ENCODE data around the gene GOLGA6A.

GOLGA6A gene

GRCh38 chr15:74040109-74040850 is 42.1 kb downstream of the GOLGA6A start:
- Histone ChIP-seq H3K36me3 (ENCODE audit: low read depth) (0 out of 2 replicates have a peak, but pooled peaks cover 4% of the 10 kb centered on the region), H3K4me1 (ENCODE audit: insufficient read depth, poor library complexity, severe bottlenecking) (no peaks in the 10 kb centered on the region), H3K4me3 (ENCODE audit: severe bottlenecking) (no peak overlapping the region), H3K27me3 (ENCODE audit: insufficient read depth, poor library complexity, severe bottlenecking) (no peaks in the 10 kb centered on the region), H3K27ac (ENCODE audit: poor library complexity, severe bottlenecking) (no peak overlapping the region), H3K9me3 (ENCODE audit: severe bottlenecking) (no peaks in the 10 kb centered on the region)
- TF ChIP-seq CTCF (IDR thresholded peaks at IDR 0.05; ENCODE audit: poor library complexity, severe bottlenecking), result no peak
- no peak for ATAC-seq (ENCODE audit: low read depth)
- no peak for DNase-seq (ENCODE audit: low spot score)

DNA sequence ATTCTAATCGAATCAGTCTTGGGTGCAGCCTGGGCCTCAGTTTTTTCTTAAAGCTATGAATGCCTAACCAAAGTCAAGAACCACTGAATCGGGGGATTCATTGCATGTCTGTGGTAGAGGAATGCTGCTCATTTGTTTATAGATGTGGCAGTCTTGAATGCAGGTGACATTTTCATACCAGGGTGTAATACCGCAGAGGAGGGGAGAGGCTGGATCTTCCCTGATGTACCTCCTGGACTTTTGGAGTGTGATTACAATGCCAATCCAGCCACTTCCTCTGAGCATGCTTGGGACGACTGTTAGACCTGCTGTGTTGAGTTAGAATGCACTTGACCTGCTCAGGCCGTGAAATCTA is 42.7 kb downstream of the GOLGA6A start:
- no peaks in the 10 kb centered on the region for H3K4me1 ChIP-seq (ENCODE audit: insufficient read depth, poor library complexity, severe bottlenecking)
- DNase-seq (ENCODE audit: low spot score) (no peak), ATAC-seq (ENCODE audit: low read depth) (no peak)
- TF ChIP-seq CTCF (IDR thresholded peaks at IDR 0.05; ENCODE audit: poor library complexity, severe bottlenecking), result no peak
- no peaks in the 10 kb centered on the region for H3K27me3 ChIP-seq (ENCODE audit: insufficient read depth, poor library complexity, severe bottlenecking)
- H3K27ac ChIP-seq (ENCODE audit: poor library complexity, severe bottlenecking), result no peak overlapping the region
- peaks cover 5% of the 10 kb centered on the region for H3K36me3 ChIP-seq (ENCODE audit: low read depth)
- H3K4me3 ChIP-seq (ENCODE audit: severe bottlenecking), result no peak overlapping the region
- H3K9me3 ChIP-seq (ENCODE audit: severe bottlenecking), result no peaks in the 10 kb centered on the region

GRCh38 chr15:74038707-74039655 is 43.4 kb downstream of the GOLGA6A start:
- no peak for DNase-seq (ENCODE audit: low spot score)
- Histone ChIP-seq H3K36me3 (ENCODE audit: low read depth) (peaks cover 12% of the 10 kb centered on the region), H3K4me3 (ENCODE audit: severe bottlenecking) (no peak overlapping the region), H3K27ac (ENCODE audit: poor library complexity, severe bottlenecking) (no peak overlapping the region), H3K9me3 (ENCODE audit: severe bottlenecking) (no peaks in the 10 kb centered on the region), H3K4me1 (ENCODE audit: insufficient read depth, poor library complexity, severe bottlenecking) (no peaks in the 10 kb centered on the region), H3K27me3 (ENCODE audit: insufficient read depth, poor library complexity, severe bottlenecking) (no peaks in the 10 kb centered on the region)
- ATAC-seq (ENCODE audit: low read depth), result no peak
- TF ChIP-seq CTCF (IDR thresholded peaks at IDR 0.05; ENCODE audit: poor library complexity, severe bottlenecking), result no peak

- no peaks in the 10 kb centered on the region for H3K4me1 ChIP-seq (ENCODE audit: insufficient read depth, poor library complexity, severe bottlenecking)
- no peaks in the 10 kb centered on the region for H3K9me3 ChIP-seq (ENCODE audit: severe bottlenecking)
- DNase-seq (ENCODE audit: low spot score) (no peak), ATAC-seq (ENCODE audit: low read depth) (no peak)
- H3K36me3 ChIP-seq (ENCODE audit: low read depth), result peaks cover 21% of the 10 kb centered on the region
- H3K27me3 ChIP-seq (ENCODE audit: insufficient read depth, poor library complexity, severe bottlenecking), result no peaks in the 10 kb centered on the region
- H3K27ac ChIP-seq (ENCODE audit: poor library complexity, severe bottlenecking), result no peak overlapping the region
- H3K4me3 ChIP-seq (ENCODE audit: severe bottlenecking), result no peak overlapping the region
- TF ChIP-seq CTCF (IDR thresholded peaks at IDR 0.05; ENCODE audit: poor library complexity, severe bottlenecking), result peak; percentile 47
These were observed 44.9 kb downstream of the GOLGA6A start for GRCh38 chr15:74037171-74038117.

Measured in RWPE2 (cell line).